Lower lobe of right lung (tissue), 2 donors: ENCODE measurements around the gene B4GALNT1. TPM values are rescaled to one million over a fixed set of nuclear protein-coding genes. Genes with fewer than 3 reads are reported as not detected.

Experiments used
- ATAC-seq, 2 donors: fragments of 200-7000 bp; cut with Tn5 transposase; one replicate each; pipeline ENCODE4 v1.9.1; 2020 to 2022; ENCODE audit warnings: mild to moderate bottlenecking in 2 of 2, moderate library complexity in 2 of 2
- DNase-seq: peaks from one replicate; pipeline ENCODE4 v3.0.0-alpha.2; 2020
- H3K27ac ChIP-seq: fragments of 200-600 bp; one replicate; pipeline ENCODE4 v1.8.0; 2022
- H3K27me3 ChIP-seq: fragments of 200-600 bp; one replicate; pipeline ENCODE4 v1.8.0; 2022; ENCODE audit warnings: low read depth
- H3K36me3 ChIP-seq: fragments of 200-600 bp; one replicate; pipeline ENCODE4 v1.8.0; 2022; ENCODE audit warnings: mild to moderate bottlenecking
- H3K4me1 ChIP-seq: fragments of 200-600 bp; one replicate; pipeline ENCODE4 v1.8.0; 2022
- H3K4me3 ChIP-seq: fragments of 200-600 bp; one replicate; pipeline ENCODE4 v1.8.0; 2022; ENCODE audit warnings: mild to moderate bottlenecking
- H3K9me3 ChIP-seq: fragments of 200-600 bp; one replicate; pipeline ENCODE4 v1.8.0; 2022
- CTCF ChIP-seq: fragments of 200-600 bp; IDR thresholded peaks from one replicate; pipeline ENCODE4 v1.8.0; 2022; ENCODE audit warnings: antibody characterized with exemption, mild to moderate bottlenecking
- intact Hi-C: fragments of 100-400 bp; cut with DNase I; formaldehyde crosslinking; loops from one replicate; pipeline ENCODE4 v1.11.0; 2022
- total RNA-seq: library from RNA; stranded (reverse); fragmentation: NEBNext Ultra II Directional; extraction: Animal tissue kit (Norgen Biotek cat#: 25700); gene quantifications from one replicate; pipeline ENCODE4 v1.2.1, GENCODE V29; 2021
- donor health status: DM: no; HTN: yes; CAD: no; lungs with severe emphysema.

The B4GALNT1 gene
- total RNA-seq, 1 donor from 2014 or later, result 0.89 TPM

GRCh38 chr12:57614948-57615500, 18.0 kb downstream of the B4GALNT1 start:
- Histone ChIP-seq H3K36me3 (no peaks in the 10 kb centered on the region), H3K27me3 (peaks cover 42% of the 10 kb centered on the region), H3K9me3 (no peaks in the 10 kb centered on the region), H3K4me3 (no peak overlapping the region), H3K27ac (no peak overlapping the region), H3K4me1 (peaks cover 23% of the 10 kb centered on the region)
- DNase-seq, result no peak
- intact Hi-C loops, result no loop called here
- TF ChIP-seq CTCF, result no peak
- ATAC-seq, result no peak

- intact Hi-C loops, result no loop called here
These were observed 18.6 kb downstream of the B4GALNT1 start for GRCh38 chr12:57614178-57614947.

GRCh38 chr12:57613427-57614109, 19.4 kb downstream of the B4GALNT1 start:
- no peaks in the 10 kb centered on the region for H3K9me3 ChIP-seq
- peaks cover 19% of the 10 kb centered on the region for H3K4me1 ChIP-seq
- no peak for TF ChIP-seq CTCF
- no peaks in the 10 kb centered on the region for H3K36me3 ChIP-seq
- intact Hi-C loops, result no loop called here
- DNase-seq (no peak), ATAC-seq (no peak)
- no peak overlapping the region for H3K4me3 ChIP-seq
- H3K27me3 ChIP-seq, result peaks cover 27% of the 10 kb centered on the region
- H3K27ac ChIP-seq, result no peak overlapping the region

More at GRCh38 chr12:57614178-57614947, 18.6 kb downstream of the B4GALNT1 start:
- DNase-seq (no peak), ATAC-seq (no peak)
- no peaks in the 10 kb centered on the region for H3K9me3 ChIP-seq
- H3K4me3 ChIP-seq, result no peak overlapping the region
- no peak overlapping the region for H3K27ac ChIP-seq
- H3K4me1 ChIP-seq, result peaks cover 19% of the 10 kb centered on the region
- TF ChIP-seq CTCF, result no peak
- peaks cover 35% of the 10 kb centered on the region for H3K27me3 ChIP-seq
- H3K36me3 ChIP-seq, result no peaks in the 10 kb centered on the region

- Histone ChIP-seq H3K9me3 (no peaks in the 10 kb centered on the region), H3K4me1 (peaks cover 19% of the 10 kb centered on the region), H3K27ac (no peak overlapping the region), H3K27me3 (peaks cover 21% of the 10 kb centered on the region), H3K4me3 (no peak overlapping the region), H3K36me3 (peaks cover 6% of the 10 kb centered on the region)
- DNase-seq (no peak), ATAC-seq (no peak)
- TF ChIP-seq CTCF, result no peak
- intact Hi-C loops, result no loop called here
These were observed 20.1 kb downstream of the B4GALNT1 start for GRCh38 chr12:57612711-57613426.
